KG1 (cell line): Measurements from ENCODE around the gene KRAS.
A peak's percentile ranks its signal among the peaks of the same experiment; 100 is the strongest.
"Not testable (repeated sequence)": the region's sequence is repeated elsewhere in the genome, so short reads cannot be mapped to it uniquely, and the experiment has no call there.

ENCODE experiments used
- DNase-seq: peaks from one replicate; lab custom pipeline; 2025; lab: John Stamatoyannopoulos, UW

The KRAS gene

GRCh38 chr12:25250744-25251730, at the start of gene KRAS:
Gene KRAS (minus strand): TSS chr12:25250929.
- peak; percentile 74 for DNase-seq

GRCh38 chr12:25296381-25296780, 45.7 kb upstream of the KRAS start:
- DNase-seq = no peak

DNA sequence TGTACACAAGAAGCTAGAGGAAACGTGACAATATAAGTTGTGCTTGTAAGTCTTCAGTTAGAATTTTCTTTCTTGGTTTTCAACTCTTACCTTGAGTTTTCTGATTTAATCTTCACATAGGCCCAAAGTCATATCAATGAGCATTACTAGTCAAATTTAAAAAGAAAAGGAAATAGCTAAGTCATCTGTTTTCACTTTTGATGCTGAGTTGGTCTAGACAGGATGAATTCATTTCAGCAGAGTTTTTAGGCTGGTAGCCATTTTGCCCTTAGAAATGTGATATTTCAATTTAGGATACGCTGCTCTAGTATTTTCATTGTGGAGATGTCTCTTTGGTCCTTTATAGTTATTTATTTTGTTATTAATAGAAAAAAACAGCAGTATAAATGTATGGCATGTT, 44.6 kb upstream of the KRAS start:
- DNase-seq = no peak

DNA sequence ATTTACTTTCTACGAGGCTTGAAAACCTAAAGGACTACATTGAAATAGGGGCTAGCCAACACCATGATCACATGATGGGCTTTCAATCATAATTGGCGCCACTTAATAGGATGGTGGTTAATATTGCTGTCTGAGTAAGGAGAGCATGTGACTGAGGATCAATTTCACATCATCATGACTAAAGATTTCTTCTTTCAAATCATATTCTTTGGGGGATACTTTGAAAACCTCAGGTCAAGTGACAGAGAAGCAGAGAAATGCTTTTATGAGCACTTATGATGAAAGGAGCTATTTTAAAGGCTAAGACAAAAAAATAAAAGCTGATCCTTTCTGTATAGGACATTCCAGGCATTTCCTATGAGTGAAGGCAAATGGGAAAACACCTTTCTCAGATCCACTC, 42.9 kb upstream of the KRAS start:
- DNase-seq = no peak

- DNase-seq = not testable (repeated sequence)
Observed at GRCh38 chr12:25292810-25293221, 42.1 kb upstream of the KRAS start.

DNA sequence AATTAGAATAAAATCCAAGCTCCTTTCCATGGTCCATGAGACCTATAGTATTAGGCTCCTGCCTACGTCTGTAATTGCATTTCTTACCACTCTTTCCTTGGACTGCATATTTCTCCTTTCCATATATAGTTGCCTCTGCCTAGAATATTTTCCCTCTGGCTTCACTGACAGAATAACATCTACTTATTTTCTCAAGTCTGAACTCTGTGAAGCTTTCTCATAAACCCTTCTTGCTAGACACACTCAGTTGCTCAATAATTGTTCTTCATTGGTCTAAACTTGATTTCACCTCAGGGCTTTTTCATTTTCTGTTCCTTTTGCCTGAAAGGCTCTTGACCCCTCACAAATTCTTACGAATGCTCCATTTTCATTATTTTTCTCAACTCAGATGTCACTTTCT, 36.9 kb upstream of the KRAS start:
- DNase-seq = no peak

DNA sequence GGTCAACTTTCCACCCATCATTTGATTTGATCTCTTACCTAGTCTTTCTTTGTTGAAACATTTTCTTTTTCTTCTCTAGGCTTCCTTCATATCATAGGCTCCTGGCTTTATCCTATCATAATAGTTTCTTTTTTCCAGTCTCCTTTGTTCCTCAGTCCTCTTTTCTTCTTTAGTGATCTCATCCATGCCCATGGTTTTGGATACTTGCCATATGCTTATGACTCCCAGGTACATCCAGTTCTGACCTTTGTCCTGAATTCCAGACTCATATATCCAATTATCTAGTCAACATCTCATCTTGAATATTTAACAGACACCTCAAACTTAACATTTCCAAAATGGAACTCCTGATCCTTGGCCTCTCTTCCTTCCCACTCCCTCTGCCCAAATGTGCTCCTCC, 36.1 kb upstream of the KRAS start:
- DNase-seq = no peak

- no peak for DNase-seq
Observed at GRCh38 chr12:25284024-25284423, 33.3 kb upstream of the KRAS start.

DNA sequence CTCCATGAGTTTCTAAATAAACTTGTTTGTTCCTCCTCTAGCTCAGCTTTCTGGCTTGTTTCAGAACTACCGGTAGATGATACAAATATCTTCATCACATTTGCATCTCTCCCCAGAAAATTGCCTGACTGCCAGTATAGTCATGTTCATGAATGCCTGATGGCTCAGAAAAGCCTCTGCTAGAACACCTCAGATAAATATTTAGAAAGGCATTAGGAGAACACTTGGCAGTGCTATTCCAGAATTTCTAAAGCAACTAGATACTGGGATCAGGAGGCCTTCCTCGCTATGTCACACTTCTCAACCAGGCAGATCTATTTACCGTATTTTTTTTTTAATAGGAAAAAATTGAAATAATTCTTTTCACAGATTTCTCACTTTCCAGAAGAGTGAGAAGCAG, 32.3 kb upstream of the KRAS start:
- DNase-seq = no peak

GRCh38 chr12:25280082-25280481, 29.4 kb upstream of the KRAS start:
- DNase-seq = no peak

GRCh38 chr12:25278269-25278668, 27.5 kb upstream of the KRAS start:
- DNase-seq = no peak

DNA sequence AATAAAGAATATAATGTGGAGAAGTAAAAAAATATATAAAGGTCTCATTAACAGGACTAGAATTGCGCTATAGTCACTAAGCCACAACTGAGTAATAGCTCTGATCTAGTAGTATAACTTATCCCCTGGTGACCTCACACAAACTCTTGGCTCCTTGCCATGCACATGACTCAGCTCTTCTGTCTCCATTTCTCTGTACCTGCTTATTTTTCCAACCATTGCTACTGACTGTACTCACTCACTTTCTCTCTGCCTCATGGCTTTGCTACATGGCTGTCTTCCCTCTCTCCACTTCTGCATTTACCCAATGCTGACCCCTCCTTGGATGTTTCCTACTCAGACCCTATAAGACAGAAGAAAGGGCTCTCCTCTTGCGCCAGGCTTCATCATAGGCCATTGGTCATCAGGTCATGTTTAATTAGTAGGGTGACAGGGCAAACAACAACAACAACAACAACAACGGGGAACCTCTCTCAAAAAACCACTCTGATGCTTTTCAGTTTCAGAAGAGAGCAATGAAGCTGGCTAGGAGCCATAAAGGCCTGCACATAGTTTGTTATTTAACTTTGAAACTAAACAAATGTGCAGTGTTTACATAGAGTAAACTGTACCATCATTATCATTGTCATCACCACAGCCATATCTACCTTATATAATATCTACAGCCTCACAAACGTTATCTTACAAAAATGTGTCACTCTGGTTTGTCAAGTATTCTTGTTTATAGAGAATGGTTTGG, 25.6 kb upstream of the KRAS start:
- DNase-seq = no peak

- no peak for DNase-seq
Observed at GRCh38 chr12:25271486-25272098, 20.9 kb upstream of the KRAS start.

DNA sequence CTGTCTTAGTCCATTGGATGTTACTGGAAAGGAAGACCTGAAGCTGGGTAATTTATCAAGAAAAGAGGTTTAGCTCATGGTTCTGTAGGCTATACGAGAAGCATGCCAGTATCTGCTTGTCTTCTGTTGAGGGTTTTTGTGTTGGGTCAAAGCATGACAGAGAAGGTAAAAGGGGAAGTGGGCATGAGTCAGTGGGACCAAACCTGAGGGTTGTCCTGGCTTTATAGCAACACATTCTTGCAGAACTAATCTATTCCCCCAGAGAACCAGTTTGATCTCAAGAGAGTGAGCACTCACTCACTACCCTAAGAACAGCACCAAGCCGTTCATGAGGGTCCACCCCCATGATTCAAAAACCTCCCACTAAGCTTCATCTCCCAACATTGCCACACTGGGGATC, 19.0 kb upstream of the KRAS start:
- peak; percentile 32 for DNase-seq

DNA sequence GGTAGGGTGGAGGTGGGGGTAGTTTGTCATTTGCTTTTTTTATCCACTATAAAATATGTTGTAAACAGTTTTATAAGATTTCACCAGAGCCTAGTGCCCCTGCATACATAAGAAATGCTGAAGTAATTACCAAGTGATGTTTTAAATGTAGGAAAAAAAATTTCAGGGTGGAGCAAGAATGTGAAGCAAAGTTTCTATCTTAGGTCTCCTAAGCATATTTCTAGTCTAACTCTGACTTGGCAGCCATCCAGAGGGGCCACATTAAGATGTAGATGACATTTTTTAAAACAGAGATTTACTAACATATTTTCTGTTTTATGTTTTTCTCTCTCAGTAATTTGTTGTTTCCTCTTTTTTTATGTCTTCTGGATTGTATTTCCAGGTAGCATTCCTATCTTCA, 15.8 kb upstream of the KRAS start:
- DNase-seq = no peak

- DNase-seq = no peak
Observed at GRCh38 chr12:25264862-25265261, 14.1 kb upstream of the KRAS start.

- no peak for DNase-seq
Observed at GRCh38 chr12:25264114-25264513, 13.4 kb upstream of the KRAS start.

GRCh38 chr12:25263594-25263993, 12.9 kb upstream of the KRAS start:
- no peak for DNase-seq

DNA sequence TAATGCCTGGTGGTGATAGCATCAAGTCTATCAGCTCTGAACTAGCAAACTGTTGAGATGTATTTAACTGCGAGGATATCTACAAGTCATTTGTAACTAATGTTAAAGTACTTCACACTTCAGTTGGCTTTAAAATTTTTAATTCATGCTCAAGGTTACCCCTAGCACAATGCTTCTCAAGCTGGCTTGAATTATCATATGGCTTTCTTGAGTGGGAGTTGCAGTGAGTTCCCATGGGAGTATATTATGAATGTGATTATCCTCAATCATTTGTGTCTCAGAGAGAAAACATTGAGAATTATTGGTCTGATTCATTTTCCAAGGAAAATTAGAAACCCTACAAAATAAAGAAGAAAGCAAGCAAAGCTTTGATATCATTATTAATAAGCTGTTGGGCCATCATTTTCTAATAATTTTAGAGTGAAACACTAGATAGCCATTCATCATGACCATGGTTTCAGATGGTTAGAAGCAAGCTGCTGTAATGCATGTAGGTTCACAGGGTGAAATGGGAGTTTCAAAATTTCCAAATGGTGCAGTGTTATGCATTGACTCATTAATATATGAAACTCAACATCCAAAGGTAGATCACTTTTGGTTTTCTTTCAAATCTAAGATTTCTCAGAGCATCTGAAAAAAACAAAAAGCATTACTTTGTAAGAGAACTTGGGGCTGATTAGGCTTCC, 11.8 kb upstream of the KRAS start:
- no peak for DNase-seq

DNA sequence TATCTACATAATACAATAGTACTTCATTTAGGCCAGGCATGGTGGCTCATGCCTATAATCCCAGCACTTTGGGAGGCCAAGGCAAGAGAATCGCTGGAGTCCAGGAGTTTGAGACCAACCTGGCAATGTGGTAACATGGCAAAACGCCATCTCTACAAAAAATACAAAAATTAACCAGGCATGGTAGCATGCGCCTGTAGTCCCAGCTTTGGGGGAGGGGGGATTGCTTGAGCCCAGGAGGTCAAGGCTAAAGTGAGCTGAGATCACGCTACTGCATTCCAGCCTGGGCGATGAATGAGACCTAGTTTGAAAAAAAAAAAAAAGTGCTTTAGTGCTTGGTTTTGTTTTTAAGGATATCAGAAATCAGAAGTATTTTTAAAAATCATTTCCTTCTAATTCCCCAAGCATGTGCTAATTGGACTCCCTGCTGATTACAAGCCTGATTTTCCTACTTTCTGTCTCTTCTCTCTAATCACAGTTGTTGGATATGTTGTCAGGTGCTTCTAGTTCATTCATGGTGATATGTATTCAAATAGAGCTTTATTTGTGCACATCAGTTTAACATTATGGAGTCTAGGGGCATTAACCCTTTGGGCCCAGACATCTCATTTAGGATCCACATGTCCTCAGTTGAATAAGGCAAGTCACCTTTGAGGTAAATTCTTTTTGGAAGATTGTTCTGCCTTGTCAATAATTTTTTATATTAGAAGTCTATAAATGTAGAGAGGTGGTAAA, 7.0 kb upstream of the KRAS start:
- DNase-seq = no peak

DNA sequence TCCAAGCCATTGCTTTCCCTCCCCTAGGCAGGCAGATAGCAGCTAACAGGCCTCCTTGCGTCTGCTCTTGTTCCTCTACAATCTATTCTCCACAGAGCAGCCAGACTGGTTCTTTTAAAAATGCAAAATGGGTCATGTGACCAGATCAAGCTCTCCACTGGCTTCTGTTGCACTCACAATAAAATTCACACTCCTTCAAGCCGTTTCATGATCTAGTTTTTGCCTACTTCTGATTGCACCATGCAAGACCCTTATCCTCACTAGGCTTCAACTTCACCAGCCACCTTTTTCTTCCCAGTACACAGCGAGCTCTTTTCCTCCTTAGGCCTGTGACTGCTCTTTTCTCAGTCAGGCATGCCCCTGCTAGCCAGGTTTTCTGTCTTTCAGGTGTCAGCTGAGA, 6.1 kb upstream of the KRAS start:
- no peak for DNase-seq
